A549 (cell line): Measurements from ENCODE around the gene FBLN1.

ENCODE experiments used
- CEBPB ChIP-seq, 2 experiments: fragments of >200 bp in 1 of 2; sonication (Bioruptor Twin) in 1 of 2; formaldehyde crosslinking in 1 of 2; IDR thresholded peaks; 2 replicates each; pipeline ENCODE4 v1.6.1; 2012 to 2016
- FOSL2 ChIP-seq, 2 experiments: fragments of 450-650 bp in 1 of 2; fragments of >200 bp in 1 of 2; sonication (Bioruptor Twin) in 1 of 2; formaldehyde crosslinking; IDR thresholded peaks; 2 replicates each; pipeline versions ENCODE4 v1.5.0 to v1.6.1; 2016 to 2020; ENCODE audit warnings: mild to moderate bottlenecking in 1 of 2, moderate library complexity in 1 of 2
- HDAC2 ChIP-seq: fragments of 200-600 bp; sonication (generic); IDR thresholded peaks from 2 replicates; pipeline ENCODE4 v1.6.1; 2016
- JUN ChIP-seq, 2 experiments: fragments of >200 bp; sonication (Bioruptor Twin); formaldehyde crosslinking; IDR thresholded peaks; 2 replicates in 1 of 2; 3 replicates in 1 of 2; pipeline ENCODE4 v1.6.1; 2016 to 2017
- POLR2A ChIP-seq: IDR thresholded peaks from 2 replicates; pipeline ENCODE4 v1.6.1; 2012; ENCODE audit warnings: mild to moderate bottlenecking, low read length
- TF ChIP-seq, protein P1 (sequence below): fragments of 450-650 bp; IDR thresholded peaks from 2 replicates; pipeline ENCODE4 v1.6.1; 2014; ENCODE audit warnings: antibody characterized with exemption
- TF ChIP-seq, protein P2 (sequence below): fragments of >200 bp; sonication (Bioruptor Twin); formaldehyde crosslinking; IDR thresholded peaks from 3 replicates; pipeline ENCODE4 v1.5.1; 2016
- TF ChIP-seq, protein P3 (sequence below): IDR thresholded peaks from 2 replicates; pipeline ENCODE4 v1.6.1; 2012
- TF ChIP-seq, protein P4 (sequence below): fragments of >200 bp; sonication (Bioruptor Twin); formaldehyde crosslinking; IDR thresholded peaks from 3 replicates; pipeline ENCODE4 v1.6.1; 2016

DNA sequence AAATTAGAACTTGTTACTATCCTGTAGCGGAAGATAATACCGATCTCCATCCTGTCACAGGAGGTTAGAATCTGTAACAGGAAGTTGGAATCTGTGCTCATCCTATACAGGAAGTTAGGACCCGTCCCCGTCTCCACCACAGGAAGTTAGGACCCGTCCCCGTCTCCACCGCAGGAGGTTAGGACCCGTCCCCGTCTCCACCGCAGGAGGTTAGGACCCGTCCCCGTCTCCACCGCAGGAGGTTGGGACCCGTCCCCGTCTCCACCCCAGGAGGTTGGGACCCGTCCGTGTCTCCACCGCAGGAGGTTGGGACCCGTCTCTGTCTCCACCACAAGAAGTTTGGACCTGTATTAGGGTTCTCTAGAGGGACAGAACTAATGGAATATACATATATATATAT lies 52.2 kb downstream of the FBLN1 start:
- no peak for TF ChIP-seq CEBPB (IDR thresholded peaks at IDR 0.05)
- TF ChIP-seq, protein P1, sequence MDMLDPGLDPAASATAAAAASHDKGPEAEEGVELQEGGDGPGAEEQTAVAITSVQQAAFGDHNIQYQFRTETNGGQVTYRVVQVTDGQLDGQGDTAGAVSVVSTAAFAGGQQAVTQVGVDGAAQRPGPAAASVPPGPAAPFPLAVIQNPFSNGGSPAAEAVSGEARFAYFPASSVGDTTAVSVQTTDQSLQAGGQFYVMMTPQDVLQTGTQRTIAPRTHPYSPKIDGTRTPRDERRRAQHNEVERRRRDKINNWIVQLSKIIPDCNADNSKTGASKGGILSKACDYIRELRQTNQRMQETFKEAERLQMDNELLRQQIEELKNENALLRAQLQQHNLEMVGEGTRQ: no peak
- TF ChIP-seq, protein P2, sequence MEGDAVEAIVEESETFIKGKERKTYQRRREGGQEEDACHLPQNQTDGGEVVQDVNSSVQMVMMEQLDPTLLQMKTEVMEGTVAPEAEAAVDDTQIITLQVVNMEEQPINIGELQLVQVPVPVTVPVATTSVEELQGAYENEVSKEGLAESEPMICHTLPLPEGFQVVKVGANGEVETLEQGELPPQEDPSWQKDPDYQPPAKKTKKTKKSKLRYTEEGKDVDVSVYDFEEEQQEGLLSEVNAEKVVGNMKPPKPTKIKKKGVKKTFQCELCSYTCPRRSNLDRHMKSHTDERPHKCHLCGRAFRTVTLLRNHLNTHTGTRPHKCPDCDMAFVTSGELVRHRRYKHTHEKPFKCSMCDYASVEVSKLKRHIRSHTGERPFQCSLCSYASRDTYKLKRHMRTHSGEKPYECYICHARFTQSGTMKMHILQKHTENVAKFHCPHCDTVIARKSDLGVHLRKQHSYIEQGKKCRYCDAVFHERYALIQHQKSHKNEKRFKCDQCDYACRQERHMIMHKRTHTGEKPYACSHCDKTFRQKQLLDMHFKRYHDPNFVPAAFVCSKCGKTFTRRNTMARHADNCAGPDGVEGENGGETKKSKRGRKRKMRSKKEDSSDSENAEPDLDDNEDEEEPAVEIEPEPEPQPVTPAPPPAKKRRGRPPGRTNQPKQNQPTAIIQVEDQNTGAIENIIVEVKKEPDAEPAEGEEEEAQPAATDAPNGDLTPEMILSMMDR: no peak
- TF ChIP-seq, protein P3, sequence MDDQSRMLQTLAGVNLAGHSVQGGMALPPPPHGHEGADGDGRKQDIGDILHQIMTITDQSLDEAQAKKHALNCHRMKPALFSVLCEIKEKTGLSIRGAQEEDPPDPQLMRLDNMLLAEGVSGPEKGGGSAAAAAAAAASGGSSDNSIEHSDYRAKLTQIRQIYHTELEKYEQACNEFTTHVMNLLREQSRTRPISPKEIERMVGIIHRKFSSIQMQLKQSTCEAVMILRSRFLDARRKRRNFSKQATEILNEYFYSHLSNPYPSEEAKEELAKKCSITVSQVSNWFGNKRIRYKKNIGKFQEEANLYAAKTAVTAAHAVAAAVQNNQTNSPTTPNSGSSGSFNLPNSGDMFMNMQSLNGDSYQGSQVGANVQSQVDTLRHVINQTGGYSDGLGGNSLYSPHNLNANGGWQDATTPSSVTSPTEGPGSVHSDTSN: no peak
- no peak for TF ChIP-seq HDAC2
- no peak for TF ChIP-seq POLR2A
- no peak for TF ChIP-seq FOSL2 (IDR thresholded peaks at IDR 0.05)
- no peak for TF ChIP-seq FOSL2 (CRISPR knock-in tag; IDR thresholded peaks at IDR 0.05)
- TF ChIP-seq JUN (IDR thresholded peaks at IDR 0.05): no peak
- TF ChIP-seq, protein P4, sequence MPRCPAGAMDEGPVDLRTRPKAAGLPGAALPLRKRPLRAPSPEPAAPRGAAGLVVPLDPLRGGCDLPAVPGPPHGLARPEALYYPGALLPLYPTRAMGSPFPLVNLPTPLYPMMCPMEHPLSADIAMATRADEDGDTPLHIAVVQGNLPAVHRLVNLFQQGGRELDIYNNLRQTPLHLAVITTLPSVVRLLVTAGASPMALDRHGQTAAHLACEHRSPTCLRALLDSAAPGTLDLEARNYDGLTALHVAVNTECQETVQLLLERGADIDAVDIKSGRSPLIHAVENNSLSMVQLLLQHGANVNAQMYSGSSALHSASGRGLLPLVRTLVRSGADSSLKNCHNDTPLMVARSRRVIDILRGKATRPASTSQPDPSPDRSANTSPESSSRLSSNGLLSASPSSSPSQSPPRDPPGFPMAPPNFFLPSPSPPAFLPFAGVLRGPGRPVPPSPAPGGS: no peak
